H9 (cell line): ENCODE measurements around the gene F2R. TPM values are rescaled to one million over a fixed set of nuclear protein-coding genes. Genes with fewer than 3 reads are reported as not detected.

Experiments
- DNase-seq: peaks from one replicate; pipeline ENCODE4 v3.0.0-alpha.2; 2017
- H2AFZ ChIP-seq: one replicate; pipeline ENCODE4 v1.6.1; 2013; ENCODE audit warnings: mild to moderate bottlenecking, low read length, control low read depth, moderate library complexity
- H2AK5ac ChIP-seq: 2 replicates; pipeline ENCODE4 v1.6.1; 2013; ENCODE audit warnings: low read length, control low read depth, mixed read lengths; ENCODE audit not compliant: insufficient read length
- H2BK120ac ChIP-seq: one replicate; pipeline ENCODE4 v1.6.1; 2013; ENCODE audit warnings: low read depth, mild to moderate bottlenecking, low read length, control low read depth, inconsistent platforms; ENCODE audit not compliant: poor library complexity, severe bottlenecking
- H2BK12ac ChIP-seq: 2 replicates; pipeline ENCODE4 v1.6.1; 2013; ENCODE audit warnings: low read length, control low read depth, mixed read lengths, low read depth; ENCODE audit not compliant: insufficient read length
- H2BK15ac ChIP-seq: 2 replicates; pipeline ENCODE4 v1.6.1; 2013; ENCODE audit warnings: low read depth, low read length, control low read depth
- H2BK20ac ChIP-seq: one replicate; pipeline ENCODE4 v1.6.1; 2013; ENCODE audit warnings: low read depth, mild to moderate bottlenecking, low read length, control low read depth, inconsistent platforms; ENCODE audit not compliant: poor library complexity, severe bottlenecking
- H2BK5ac ChIP-seq: 2 replicates; pipeline ENCODE4 v1.6.1; 2013; ENCODE audit warnings: low read length, control low read depth, mixed read lengths; ENCODE audit not compliant: insufficient read length
- H3K14ac ChIP-seq: 2 replicates; pipeline ENCODE4 v1.6.1; 2013; ENCODE audit warnings: low read length, control low read depth; ENCODE audit not compliant: insufficient read depth
- H3K18ac ChIP-seq: 2 replicates; pipeline ENCODE4 v1.6.1; 2013; ENCODE audit warnings: low read depth, mild to moderate bottlenecking, mixed read lengths, low read length, control low read depth; ENCODE audit not compliant: insufficient read length
- H3K23ac ChIP-seq: 2 replicates; pipeline ENCODE4 v1.6.1; 2013; ENCODE audit warnings: low read length, control low read depth, mixed read lengths, low read depth; ENCODE audit not compliant: insufficient read length
- H3K23me2 ChIP-seq: 2 replicates; pipeline ENCODE4 v1.6.1; 2013; ENCODE audit warnings: low read depth, mild to moderate bottlenecking, mixed read lengths, low read length, control low read depth; ENCODE audit not compliant: insufficient read length, poor library complexity, severe bottlenecking
- H3K27ac ChIP-seq: 2 replicates; pipeline ENCODE4 v1.5.1; 2013; ENCODE audit warnings: low read length, control low read depth, mixed read lengths, low read depth; ENCODE audit not compliant: insufficient read length
- H3K27me3 ChIP-seq: 2 replicates; pipeline ENCODE4 v1.6.1; 2013; ENCODE audit warnings: low read length, control low read depth, inconsistent platforms; ENCODE audit not compliant: insufficient read depth
- H3K4ac ChIP-seq: 2 replicates; pipeline ENCODE4 v1.6.1; 2013; ENCODE audit warnings: low read depth, mild to moderate bottlenecking, control low read depth, inconsistent platforms, low read length, moderate library complexity
- H3K4me1 ChIP-seq: 2 replicates; pipeline ENCODE4 v1.6.1; 2013; ENCODE audit warnings: low read length, control low read depth, inconsistent platforms; ENCODE audit not compliant: insufficient read depth
- H3K4me2 ChIP-seq: 2 replicates; pipeline ENCODE4 v1.6.1; 2013; ENCODE audit warnings: low read length, control low read depth, mixed read lengths; ENCODE audit not compliant: insufficient read length, insufficient read depth
- H3K56ac ChIP-seq: 2 replicates; pipeline ENCODE4 v1.6.1; 2013; ENCODE audit warnings: low read depth, mild to moderate bottlenecking, mixed read lengths, low read length, control low read depth; ENCODE audit not compliant: insufficient read length
- H3K79me1 ChIP-seq: 2 replicates; pipeline ENCODE4 v1.6.1; 2013; ENCODE audit warnings: low read depth, mild to moderate bottlenecking, moderate library complexity, low read length, control low read depth, inconsistent platforms; ENCODE audit not compliant: insufficient read depth, poor library complexity, severe bottlenecking
- H3K79me2 ChIP-seq: 2 replicates; pipeline ENCODE4 v1.6.1; 2013; ENCODE audit warnings: low read length, control low read depth, inconsistent platforms; ENCODE audit not compliant: insufficient read depth
- H3K9ac ChIP-seq: 2 replicates; pipeline ENCODE4 v1.6.1; 2013; ENCODE audit warnings: low read length, control low read depth, mixed read lengths; ENCODE audit not compliant: insufficient read length; ENCODE audit errors: extremely low read depth
- H3K9me3 ChIP-seq: one replicate; pipeline ENCODE4 v1.6.1; 2013; ENCODE audit warnings: low read depth, low read length, inconsistent platforms; ENCODE audit not compliant: control insufficient read depth
- H3T11ph ChIP-seq: one replicate; pipeline ENCODE4 v1.6.1; 2013; ENCODE audit warnings: mild to moderate bottlenecking, low read length, control low read depth, inconsistent platforms
- H4K20me1 ChIP-seq: one replicate; pipeline ENCODE4 v1.6.1; 2013; ENCODE audit not compliant: control insufficient read depth, insufficient read length, insufficient read depth
- H4K5ac ChIP-seq: 2 replicates; pipeline ENCODE4 v1.6.1; 2013; ENCODE audit warnings: low read depth, mild to moderate bottlenecking, mixed read lengths, low read length, control low read depth; ENCODE audit not compliant: insufficient read length
- H4K8ac ChIP-seq: replicated peaks from 2 replicates; pipeline ENCODE4 v1.6.1; 2013; ENCODE audit warnings: low read length, control low read depth, mixed read lengths, low read depth; ENCODE audit not compliant: insufficient read length
- H4K91ac ChIP-seq: 2 replicates; pipeline ENCODE4 v1.6.1; 2013; ENCODE audit warnings: low read depth, mild to moderate bottlenecking, moderate library complexity, mixed read lengths, low read length, control low read depth; ENCODE audit not compliant: insufficient read length
- H3K27ac Mint-ChIP-seq, 3 experiments: 2 replicates in 2 of 3; 3 replicates in 1 of 3; pipeline ENCODE4 v1.8.0; 2020 to 2021; ENCODE audit warnings: mixed read lengths in 3 of 3, mild to moderate bottlenecking in 1 of 3, moderate library complexity in 1 of 3
- H3K27me3 Mint-ChIP-seq: 2 replicates; pipeline ENCODE4 v1.8.0; 2021; ENCODE audit warnings: low read depth, mild to moderate bottlenecking, moderate library complexity, mixed read lengths
- H3K36me3 Mint-ChIP-seq, 3 experiments: 2 replicates in 2 of 3; 3 replicates in 1 of 3; pipeline ENCODE4 v1.8.0; 2020 to 2021; ENCODE audit warnings: low read depth in 3 of 3, mixed read lengths in 3 of 3; ENCODE audit not compliant: insufficient read depth in 1 of 3
- H3K4me1 Mint-ChIP-seq, 2 experiments: 2 replicates each; pipeline ENCODE4 v1.8.0; 2020; ENCODE audit warnings: mixed read lengths in 2 of 2
- H3K4me3 Mint-ChIP-seq, 2 experiments: 2 replicates in 1 of 2; 3 replicates in 1 of 2; pipeline ENCODE4 v1.8.0; 2020 to 2021; ENCODE audit warnings: mild to moderate bottlenecking in 2 of 2, mixed read lengths in 2 of 2, moderate library complexity in 1 of 2
- H3K9me3 Mint-ChIP-seq, 2 experiments: 2 replicates in 1 of 2; 3 replicates in 1 of 2; pipeline ENCODE4 v1.8.0; 2020; ENCODE audit warnings: mild to moderate bottlenecking in 2 of 2, mixed read lengths in 2 of 2, moderate library complexity in 1 of 2
- CTCF ChIP-seq: fragments of 200-600 bp; sonication (generic); conservative IDR thresholded peaks from 3 replicates; pipeline ENCODE4 v1.8.0; 2021; ENCODE audit warnings: antibody characterized with exemption, mild to moderate bottlenecking
- WGBS: extraction: QIAGEN DNeasy Blood & Tissue Kit; methylation state at CpG from one replicate; pipeline ENCODE4 v1.1.7; 2013; ENCODE audit warnings: missing lambda C conversion rate, low lambda C conversion rate, mixed read lengths; ENCODE audit not compliant: insufficient read length; ENCODE audit errors: extremely low coverage; 5-methylcytosine and 5-hydroxymethylcytosine counted together
- total RNA-seq: library from RNA; stranded (reverse); gene quantifications from 2 replicates; pipeline ENCODE4 v1.2.1, GENCODE V29; 2021

F2R gene
- total RNA-seq, 1 experiment from 2014 or later, result 14.8 TPM

GRCh38 chr5:76723906-76724305, 8.0 kb downstream of the F2R start:
- H4K8ac ChIP-seq, result no peak overlapping the region
- no peaks in the 10 kb centered on the region for H3K4me1 ChIP-seq
- no peak overlapping the region for H3K4me2 ChIP-seq
- Mint-ChIP-seq H3K27ac (no peak overlapping the region), H3K4me3 (no peak overlapping the region), H3K9me3 (peaks cover 7 to 8% of the 10 kb centered on the region in 2 experiments), H3K27me3 (no peaks in the 10 kb centered on the region), H3K4me1 (peaks cover 0 to 5% of the 10 kb centered on the region in 2 experiments; a peak in 2 of 4 replicates), H3K36me3 (peaks cover 8 to 17% (median 17%) of the 10 kb centered on the region in 3 experiments)
- H2BK20ac ChIP-seq, result no peak overlapping the region
- H3K23me2 ChIP-seq, result no peaks in the 10 kb centered on the region
- no peak for DNase-seq
- no peak overlapping the region for H3T11ph ChIP-seq
- no CpG with 5 or more reads among the region's 1 CpG for WGBS
- no peak overlapping the region for H3K23ac ChIP-seq
- H2BK15ac ChIP-seq, result no peak overlapping the region
- H3K27me3 ChIP-seq, result no peaks in the 10 kb centered on the region
- H3K14ac ChIP-seq, result no peak overlapping the region
- no peak for TF ChIP-seq CTCF
- H2BK120ac ChIP-seq, result no peak overlapping the region
- H2BK12ac ChIP-seq, result no peak overlapping the region
- no peaks in the 10 kb centered on the region for H4K20me1 ChIP-seq
- H3K18ac ChIP-seq, result no peak overlapping the region
- no peak overlapping the region for H3K4ac ChIP-seq
- no peak overlapping the region for H4K5ac ChIP-seq
- H4K91ac ChIP-seq, result no peak overlapping the region
- H3K79me1 ChIP-seq, result peaks cover 8% of the 10 kb centered on the region
- no peak overlapping the region for H3K9ac ChIP-seq
- no peak overlapping the region for H2AFZ ChIP-seq
- H2BK5ac ChIP-seq, result no peak overlapping the region
- no peak overlapping the region for H3K56ac ChIP-seq
- H3K9me3 ChIP-seq, result no peaks in the 10 kb centered on the region
- H2AK5ac ChIP-seq, result no peak overlapping the region
- no peaks in the 10 kb centered on the region; the same call in 1 of the 2 replicates for H3K79me2 ChIP-seq
- H3K27ac ChIP-seq, result no peak overlapping the region
